Type B pancreatic cell (in vitro differentiated cells): Measurements from ENCODE around the gene RNF166. TPM values are rescaled to one million over a fixed set of nuclear protein-coding genes. Genes with fewer than 3 reads are reported as not detected.
"Not testable (repeated sequence)": the region's sequence is repeated elsewhere in the genome, so short reads cannot be mapped to it uniquely, and the experiment has no call there.

Experiments
- DNase-seq: peaks from one replicate; pipeline ENCODE4 v3.0.0; 2021; ENCODE audit warnings: mixed read lengths; ENCODE audit not compliant: unreplicated experiment; ENCODE audit errors: extremely low spot score
- H3K27ac Mint-ChIP-seq: 2 replicates; pipeline ENCODE4 v1.8.0; 2021; ENCODE audit warnings: mild to moderate bottlenecking, mixed read lengths
- H3K27me3 Mint-ChIP-seq: 2 replicates; pipeline ENCODE4 v1.8.0; 2021; ENCODE audit warnings: mixed read lengths
- H3K36me3 Mint-ChIP-seq: 2 replicates; pipeline ENCODE4 v1.8.0; 2021; ENCODE audit warnings: mixed read lengths
- H3K4me1 Mint-ChIP-seq: one replicate; pipeline ENCODE4 v1.8.0; 2021; ENCODE audit warnings: mixed read lengths; ENCODE audit not compliant: unreplicated experiment
- H3K4me3 Mint-ChIP-seq: 2 replicates; pipeline ENCODE4 v1.8.0; 2021; ENCODE audit warnings: mild to moderate bottlenecking, mixed read lengths
- H3K9me3 Mint-ChIP-seq: 2 replicates; pipeline ENCODE4 v1.8.0; 2021; ENCODE audit warnings: mixed read lengths
- CTCF ChIP-seq: fragments of 200-600 bp; sonication (generic); conservative IDR thresholded peaks from 2 replicates; pipeline ENCODE4 v1.5.0; 2021; ENCODE audit warnings: antibody characterized with exemption, mild to moderate bottlenecking
- total RNA-seq: library from RNA; stranded (reverse); gene quantifications from 2 replicates; pipeline ENCODE4 v1.2.1, GENCODE V29; 2021; ENCODE audit warnings: low replicate concordance

Gene RNF166
- total RNA-seq, 1 donor from 2014 or later: 20.1 TPM

GRCh38 chr16:88671806-88672205 is 34.4 kb downstream of the RNF166 start:
- no peak for TF ChIP-seq CTCF
- no peaks in the 10 kb centered on the region for H3K27me3 Mint-ChIP-seq
- no peaks in the 10 kb centered on the region for H3K9me3 Mint-ChIP-seq
- no peak overlapping the region for H3K4me3 Mint-ChIP-seq
- H3K27ac Mint-ChIP-seq: no peak overlapping the region
- H3K4me1 Mint-ChIP-seq: peaks cover 7% of the 10 kb centered on the region
- DNase-seq: no peak
- H3K36me3 Mint-ChIP-seq: peaks cover 3% of the 10 kb centered on the region

- Mint-ChIP-seq H3K4me1 (peaks cover 7% of the 10 kb centered on the region), H3K9me3 (no peaks in the 10 kb centered on the region), H3K27ac (no peak overlapping the region), H3K27me3 (no peaks in the 10 kb centered on the region), H3K36me3 (peaks cover 3% of the 10 kb centered on the region), H3K4me3 (no peak overlapping the region)
- no peak for DNase-seq
- no peak for TF ChIP-seq CTCF
Observed at GRCh38 chr16:88669980-88670379, 36.2 kb downstream of the RNF166 start.

- not testable (repeated sequence) for H3K27me3 Mint-ChIP-seq, H3K36me3 Mint-ChIP-seq, H3K4me1 Mint-ChIP-seq, H3K27ac Mint-ChIP-seq, DNase-seq, H3K9me3 Mint-ChIP-seq, H3K4me3 Mint-ChIP-seq
Observed at GRCh38 chr16:88669493-88669892, 36.7 kb downstream of the RNF166 start.

GRCh38 chr16:88667461-88667860 is 38.7 kb downstream of the RNF166 start:
- Mint-ChIP-seq H3K27ac (no peak overlapping the region), H3K9me3 (no peaks in the 10 kb centered on the region), H3K4me3 (no peak overlapping the region), H3K27me3 (no peaks in the 10 kb centered on the region), H3K4me1 (peaks cover 7% of the 10 kb centered on the region), H3K36me3 (peaks cover 3% of the 10 kb centered on the region)
- DNase-seq: no peak
- TF ChIP-seq CTCF: no peak

GRCh38 chr16:88665570-88665969 is 40.6 kb downstream of the RNF166 start:
- Mint-ChIP-seq H3K4me3 (no peak overlapping the region), H3K27me3 (no peaks in the 10 kb centered on the region)
- TF ChIP-seq CTCF: no peak

GRCh38 chr16:88665148-88665547 is 41.1 kb downstream of the RNF166 start:
- DNase-seq: no peak
- Mint-ChIP-seq H3K9me3 (no peaks in the 10 kb centered on the region), H3K27me3 (no peaks in the 10 kb centered on the region), H3K4me1 (peaks cover 7% of the 10 kb centered on the region), H3K36me3 (peaks cover 3% of the 10 kb centered on the region), H3K27ac (no peak overlapping the region), H3K4me3 (peak overlapping the region; percentile 65)
- TF ChIP-seq CTCF: no peak

More at GRCh38 chr16:88665570-88665969, 40.6 kb downstream of the RNF166 start:
- Mint-ChIP-seq H3K9me3 (no peaks in the 10 kb centered on the region), H3K27ac (no peak overlapping the region), H3K36me3 (peaks cover 3% of the 10 kb centered on the region), H3K4me1 (peaks cover 7% of the 10 kb centered on the region)
- DNase-seq: no peak
